Common myeloid progenitor, CD34-positive (primary cell): ENCODE results near the gene VEZF1.

ENCODE experiments used
- CTCF ChIA-PET: fragments of 350-600 bp; sonication (Branson Sonifier 250); formaldehyde crosslinking; loops from one replicate; lab custom pipeline; 2021; ENCODE audit warnings: antibody characterized with exemption; lab: Charles Lee
- POLR2A ChIA-PET: fragments of 350-600 bp; sonication (Branson Sonifier 250); formaldehyde crosslinking; loops from one replicate; lab custom pipeline; 2021; ENCODE audit warnings: antibody characterized with exemption; lab: Charles Lee
- DNase-seq, 3 donors: peaks; one replicate each; pipeline versions ENCODE4 v3.0.0 to v3.0.0-alpha.2; 2013
- H3K27ac ChIP-seq, 2 experiments: 1 replicate in 1 of 2; 2 replicates in 1 of 2; pipeline ENCODE4 v1.7.0; 2013; ENCODE audit warnings: inconsistent platforms in 2 of 2, low read length in 2 of 2, mild to moderate bottlenecking in 2 of 2, low read depth in 1 of 2, moderate library complexity in 1 of 2; ENCODE audit not compliant: severe bottlenecking in 2 of 2, insufficient read depth in 1 of 2, poor library complexity in 1 of 2
- H3K27me3 ChIP-seq, 5 experiments: replicated peaks in 2 of 5; 1 replicate in 3 of 5; 2 replicates in 2 of 5; pipeline versions ENCODE4 v1.6.1 to v1.7.0; 2013; ENCODE audit warnings: low read length in 4 of 5, mild to moderate bottlenecking in 2 of 5, moderate library complexity in 2 of 5, inconsistent platforms in 1 of 5; ENCODE audit not compliant: insufficient read depth in 5 of 5, control insufficient read depth in 4 of 5
- H3K36me3 ChIP-seq, 4 experiments: 1 replicate in 2 of 4; 2 replicates in 2 of 4; pipeline versions ENCODE4 v1.6.1 to v1.7.0; 2013; ENCODE audit warnings: low read length in 3 of 4, control low read depth in 1 of 4, mild to moderate bottlenecking in 1 of 4; ENCODE audit not compliant: control insufficient read depth in 4 of 4, insufficient read depth in 4 of 4
- H3K4me1 ChIP-seq, 4 experiments: 1 replicate in 3 of 4; 2 replicates in 1 of 4; pipeline versions ENCODE4 v1.6.1 to v1.7.1; 2013; ENCODE audit warnings: low read length in 3 of 4, mild to moderate bottlenecking in 3 of 4, control low read depth in 1 of 4, inconsistent platforms in 1 of 4, moderate library complexity in 1 of 4; ENCODE audit not compliant: control insufficient read depth in 4 of 4, insufficient read depth in 4 of 4; ENCODE audit errors: control extremely low read depth in 1 of 4
- H3K4me3 ChIP-seq, 7 experiments: 1 replicate in 4 of 7; 2 replicates in 3 of 7; pipeline versions ENCODE4 v1.5.1 to v1.7.0; 2013; ENCODE audit warnings: mild to moderate bottlenecking in 7 of 7, low read length in 6 of 7, moderate library complexity in 6 of 7, inconsistent platforms in 2 of 7, low read depth in 2 of 7, control low read depth in 1 of 7; ENCODE audit not compliant: insufficient read depth in 4 of 7, control insufficient read depth in 1 of 7; ENCODE audit errors: extremely low read depth in 1 of 7
- H3K9me3 ChIP-seq, 5 experiments: 1 replicate in 4 of 5; 2 replicates in 1 of 5; pipeline versions ENCODE4 v1.6.1 to v1.7.1; 2013; ENCODE audit warnings: low read length in 4 of 5, mild to moderate bottlenecking in 2 of 5, inconsistent platforms in 1 of 5, low read depth in 1 of 5, moderate library complexity in 1 of 5; ENCODE audit not compliant: control insufficient read depth in 4 of 5, insufficient read depth in 2 of 5; ENCODE audit errors: control extremely low read depth in 1 of 5
- WGBS: methylation state at CpG from one replicate; pipeline ENCODE4 v1.1.5; 2013; ENCODE audit not compliant: insufficient coverage; 5-methylcytosine and 5-hydroxymethylcytosine counted together

VEZF1 gene

GRCh38 chr17:57941384-57942370 is 46.4 kb downstream of the VEZF1 start:
- Histone ChIP-seq H3K4me3 (no peak overlapping the region), H3K4me1 (peaks cover 11 to 39% (median 29%) of the 10 kb centered on the region in 4 experiments), H3K9me3 (no peaks in the 10 kb centered on the region), H3K36me3 (no peaks in the 10 kb centered on the region), H3K27me3 (peaks cover 0 to 2% (median 0%) of the 10 kb centered on the region in 5 experiments), H3K27ac (no peak overlapping the region)
- ChIA-PET CTCF (interaction anchor here (1.2 to 1.5 kb wide), 2 partner anchors 13 to 84 kb away, joined by 3 read pairs; partner anchors contain the start of gene CUEDC1), POLR2A (no interaction called here)
- WGBS: 98% methylated on average over 8 of the region's 10 CpGs
- DNase-seq: no peak

DNA sequence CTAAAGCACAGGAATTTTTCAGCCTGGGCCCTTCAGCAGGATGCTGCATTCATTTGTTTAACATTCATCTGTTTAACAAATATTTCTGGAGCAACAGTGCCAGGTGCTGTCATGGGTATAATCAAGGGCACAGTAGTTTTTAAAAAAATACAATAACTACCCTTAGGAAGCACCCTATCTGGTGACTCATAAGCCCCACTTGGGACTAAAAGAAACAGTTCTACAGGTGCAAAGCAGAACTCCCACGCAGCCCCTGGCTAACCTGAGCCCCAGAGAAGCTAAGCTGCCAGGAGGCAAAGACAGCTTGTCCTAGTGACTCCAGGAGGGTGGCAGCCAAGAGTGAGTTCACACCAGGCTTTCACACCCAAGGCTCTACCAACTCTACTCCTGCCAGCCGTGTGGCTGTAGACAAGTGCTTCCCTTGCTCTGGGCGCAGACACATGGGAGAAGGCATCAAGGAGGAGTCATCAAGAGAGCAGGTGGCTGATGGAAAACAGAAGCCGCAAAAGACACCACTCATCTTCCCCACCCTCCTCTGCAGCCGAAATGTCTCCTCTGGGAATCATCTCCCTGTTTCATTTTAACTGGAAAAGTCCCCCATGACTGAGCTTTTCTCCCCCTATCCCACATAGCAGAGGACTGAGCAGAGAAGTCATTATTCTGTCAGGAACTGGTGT is 47.3 kb downstream of the VEZF1 start:
- Histone ChIP-seq H3K36me3 (no peaks in the 10 kb centered on the region), H3K4me1 (peaks cover 5 to 40% (median 29%) of the 10 kb centered on the region in 4 experiments), H3K9me3 (no peaks in the 10 kb centered on the region), H3K4me3 (no peak overlapping the region), H3K27me3 (peaks cover 0 to 2% (median 0%) of the 10 kb centered on the region in 5 experiments), H3K27ac (no peak overlapping the region)
- ChIA-PET CTCF (interaction anchor here (0.6 to 3.0 kb wide), 5 partner anchors 14 to 1027 kb away, joined by 3 to 8 read pairs (median 3); partner anchors contain the start of genes CUEDC1 and TRIM25), POLR2A (interaction anchor here (1.6 kb wide), 1 partner anchor 15 kb away, joined by 5 read pairs; the partner anchor contains the start of gene CUEDC1)
- peak in 1 of 3 donors; percentile 45 for DNase-seq
- WGBS: 100% methylated on average over 5 of the region's 5 CpGs

GRCh38 chr17:57940231-57940630 is 47.8 kb downstream of the VEZF1 start:
- H3K9me3 ChIP-seq: no peaks in the 10 kb centered on the region
- no peaks in the 10 kb centered on the region for H3K36me3 ChIP-seq
- H3K27ac ChIP-seq: no peak overlapping the region
- ChIA-PET CTCF (interaction anchor here (0.6 to 3.0 kb wide), 10 partner anchors 8 to 1026 kb away, joined by 3 to 10 read pairs (median 5); partner anchors contain the start of gene TRIM25), POLR2A (interaction anchor here (0.6 to 1.6 kb wide), 4 partner anchors 8 to 32 kb away, joined by 3 to 5 read pairs (median 4); partner anchors contain the start of gene CUEDC1)
- peaks cover 0 to 2% (median 0%) of the 10 kb centered on the region in 5 experiments for H3K27me3 ChIP-seq
- peak overlapping the region in 1 of 7 experiments; percentile 23 for H3K4me3 ChIP-seq
- 98% methylated on average over 4 of the region's 5 CpGs for WGBS
- peaks cover 5 to 46% (median 34%) of the 10 kb centered on the region in 4 experiments for H3K4me1 ChIP-seq
- no peak for DNase-seq

DNA sequence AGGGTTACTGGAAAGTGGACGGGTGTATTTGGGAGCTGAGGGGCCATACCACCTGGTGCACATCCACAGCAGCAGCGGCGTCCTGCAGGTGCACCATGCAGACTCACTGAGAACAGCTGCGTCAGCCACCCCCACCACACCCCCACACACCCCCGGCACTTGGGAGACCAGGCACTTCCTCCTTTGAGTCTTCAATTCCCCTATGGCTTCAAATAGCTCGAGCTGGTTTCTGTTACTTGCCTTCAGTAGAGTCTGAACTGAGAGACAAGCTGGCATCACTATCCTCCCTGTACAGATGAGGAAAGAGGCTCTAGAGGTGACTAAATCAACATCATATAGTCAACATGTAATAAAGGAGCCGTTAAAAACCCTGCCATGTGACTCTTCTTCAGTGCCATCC is 48.3 kb downstream of the VEZF1 start:
- DNase-seq: peak; percentile 82 to 96 (median 96)

DNA sequence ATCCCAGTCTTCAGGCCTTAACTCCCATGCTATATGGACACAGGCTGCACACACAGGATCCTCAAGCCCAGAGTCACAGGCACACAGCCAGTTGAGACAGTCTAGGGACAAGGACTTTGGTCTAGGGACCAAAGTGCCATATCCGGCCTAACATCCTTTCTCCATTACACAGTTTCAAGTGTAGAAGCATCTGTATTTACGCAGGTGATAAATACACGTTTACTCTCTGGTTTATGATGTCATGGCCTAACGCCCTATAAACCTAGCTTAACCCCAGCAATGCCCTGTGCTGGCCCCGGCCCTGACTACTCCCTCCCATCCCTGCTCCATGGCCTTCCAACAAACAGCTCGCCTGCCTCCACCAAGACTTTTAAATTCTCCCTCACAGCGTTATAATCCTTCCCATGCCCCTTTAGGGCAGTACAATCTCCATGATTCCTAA is 50.0 kb downstream of the VEZF1 start:
- Histone ChIP-seq H3K9me3 (no peaks in the 10 kb centered on the region), H3K4me3 (no peak overlapping the region), H3K4me1 (peaks cover 5 to 45% (median 35%) of the 10 kb centered on the region in 4 experiments), H3K27ac (no peak overlapping the region), H3K27me3 (peaks cover 0 to 2% (median 0%) of the 10 kb centered on the region in 5 experiments), H3K36me3 (no peaks in the 10 kb centered on the region)
- 86% methylated on average over 7 of the region's 7 CpGs for WGBS
- CTCF ChIA-PET: interaction anchor here (0.8 to 3.0 kb wide), 5 partner anchors 9 to 29 kb away, joined by 3 to 8 read pairs (median 6); no protein-coding TSS in a partner anchor
- POLR2A ChIA-PET: interaction anchor here (1.0 kb wide), 1 partner anchor 10 kb away, joined by 3 read pairs; no protein-coding TSS in a partner anchor
- no peak for DNase-seq

More for the DNA sequence above, 48.3 kb downstream of the VEZF1 start:
- ChIA-PET POLR2A (interaction anchor here (0.6 to 1.6 kb wide), 5 partner anchors 9 to 32 kb away, joined by 3 to 5 read pairs (median 4); partner anchors contain the start of gene CUEDC1), CTCF (interaction anchor here (0.6 to 3.0 kb wide), 11 partner anchors 8 to 1026 kb away, joined by 3 to 10 read pairs (median 5); partner anchors contain the start of genes CUEDC1 and TRIM25)
- no peaks in the 10 kb centered on the region for H3K9me3 ChIP-seq
- H3K27ac ChIP-seq: no peak overlapping the region
- H3K4me3 ChIP-seq: peak overlapping the region in 2 of 7 experiments; percentile 14 to 42
- peaks cover 0 to 2% (median 0%) of the 10 kb centered on the region in 5 experiments for H3K27me3 ChIP-seq
- peaks cover 5 to 49% (median 39%) of the 10 kb centered on the region in 4 experiments for H3K4me1 ChIP-seq
- 0% methylated on average over 2 of the region's 7 CpGs for WGBS
- no peaks in the 10 kb centered on the region for H3K36me3 ChIP-seq

GRCh38 chr17:57937492-57937891 is 50.6 kb downstream of the VEZF1 start:
- peaks cover 5 to 43% (median 32%) of the 10 kb centered on the region in 4 experiments for H3K4me1 ChIP-seq
- POLR2A ChIA-PET: no interaction called here

More at GRCh38 chr17:57937492-57937891, 50.6 kb downstream of the VEZF1 start:
- Histone ChIP-seq H3K27ac (no peak overlapping the region), H3K4me3 (no peak overlapping the region), H3K36me3 (no peaks in the 10 kb centered on the region), H3K9me3 (no peaks in the 10 kb centered on the region), H3K27me3 (peaks cover 0 to 2% (median 0%) of the 10 kb centered on the region in 5 experiments)
- CTCF ChIA-PET: interaction anchor here (1.6 to 1.7 kb wide), 3 partner anchors 10 to 19 kb away, joined by 3 to 6 read pairs (median 6); no protein-coding TSS in a partner anchor
- no peak for DNase-seq
- WGBS: no CpG with 5 or more reads among the region's 2 CpGs
